Measurements from ENCODE around the gene MAP3K10. TPM values are rescaled to one million over a fixed set of nuclear protein-coding genes. Genes with fewer than 3 reads are reported as not detected.

The MAP3K10 gene
- total RNA-seq, 2 donors from 2014 or later, result 12.3 to 13.6 TPM

GRCh38 chr19:40221858-40222619 is 30.8 kb downstream of the MAP3K10 start:
- Histone ChIP-seq H3K27me3 (peaks cover 16 to 24% of the 10 kb centered on the region in 2 donors), H3K4me3 (no peak overlapping the region), H3K36me3 (no peaks in the 10 kb centered on the region), H3K9me3 (no peaks in the 10 kb centered on the region), H3K27ac (no peak overlapping the region), H3K4me1 (peaks cover 0 to 35% of the 10 kb centered on the region in 2 donors)
- TF ChIP-seq CTCF (IDR thresholded peaks at IDR 0.05), result peak; percentile 93 to 96
- DNase-seq (ENCODE audit: low spot score), result peak; percentile 93

GRCh38 chr19:40223135-40223822 is 32.1 kb downstream of the MAP3K10 start:
- Histone ChIP-seq H3K36me3 (no peaks in the 10 kb centered on the region), H3K4me3 (no peak overlapping the region), H3K27me3 (peaks cover 7 to 12% of the 10 kb centered on the region in 2 donors), H3K9me3 (no peaks in the 10 kb centered on the region), H3K4me1 (peaks cover 0 to 25% of the 10 kb centered on the region in 2 donors), H3K27ac (no peak overlapping the region)
- DNase-seq (ENCODE audit: low spot score), result no peak
- TF ChIP-seq CTCF (IDR thresholded peaks at IDR 0.05), result no peak

DNA sequence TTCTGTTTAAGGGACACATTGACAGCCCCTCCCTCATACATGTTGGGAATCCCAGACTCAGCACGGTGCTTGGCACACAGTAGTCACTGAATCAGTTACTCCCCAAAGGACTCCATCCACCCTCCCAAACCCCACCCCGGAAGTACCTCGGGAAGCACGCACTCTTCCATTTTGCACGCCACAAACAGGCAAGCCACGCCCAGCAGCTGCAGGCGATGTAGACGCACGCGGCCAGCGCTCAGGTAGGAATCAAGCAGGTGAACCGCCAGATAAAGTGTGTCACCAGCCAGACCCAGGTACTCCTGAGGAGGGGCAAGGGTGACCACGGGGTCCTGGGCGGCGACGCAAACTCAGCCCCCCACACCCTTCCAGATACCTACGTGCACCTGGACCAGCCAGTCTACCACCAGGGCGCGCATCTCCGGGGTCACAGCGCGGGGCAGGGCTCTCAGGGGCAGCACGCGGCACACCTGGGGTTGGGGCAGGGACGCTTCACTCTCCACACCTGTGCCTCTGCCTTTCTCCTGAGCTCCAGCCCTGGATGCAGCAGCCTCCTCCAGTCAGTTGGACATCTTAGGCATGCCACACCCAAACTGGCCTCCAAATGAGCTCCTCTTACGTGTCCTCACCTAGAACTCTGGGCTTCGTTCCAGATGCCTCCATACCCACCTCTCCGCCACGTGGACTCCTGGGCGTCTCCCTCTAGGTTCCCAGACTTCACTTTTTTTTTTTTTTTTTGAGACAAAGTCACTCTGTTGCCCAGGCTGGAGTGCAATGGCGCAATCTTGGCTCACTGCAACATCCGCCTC is 33.3 kb downstream of the MAP3K10 start:
- H3K36me3 ChIP-seq, result no peaks in the 10 kb centered on the region
- TF ChIP-seq CTCF (IDR thresholded peaks at IDR 0.05), result no peak
- no peaks in the 10 kb centered on the region for H3K9me3 ChIP-seq
- peaks cover 4 to 7% of the 10 kb centered on the region in 2 donors for H3K27me3 ChIP-seq
- H3K27ac ChIP-seq, result no peak overlapping the region
- H3K4me3 ChIP-seq, result no peak overlapping the region
- no peak for DNase-seq (ENCODE audit: low spot score)
- H3K4me1 ChIP-seq, result peaks cover 0 to 21% of the 10 kb centered on the region in 2 donors

- DNase-seq (ENCODE audit: low spot score), result no peak
- Histone ChIP-seq H3K27ac (no peak overlapping the region), H3K9me3 (no peaks in the 10 kb centered on the region), H3K4me1 (peaks cover 0 to 19% of the 10 kb centered on the region in 2 donors), H3K27me3 (peaks cover 4 to 7% of the 10 kb centered on the region in 2 donors), H3K36me3 (no peaks in the 10 kb centered on the region), H3K4me3 (peak overlapping the region; percentile 14 to 34)
- no peak for TF ChIP-seq CTCF (IDR thresholded peaks at IDR 0.05)
Observed at GRCh38 chr19:40225440-40226305, 34.4 kb downstream of the MAP3K10 start.

DNA sequence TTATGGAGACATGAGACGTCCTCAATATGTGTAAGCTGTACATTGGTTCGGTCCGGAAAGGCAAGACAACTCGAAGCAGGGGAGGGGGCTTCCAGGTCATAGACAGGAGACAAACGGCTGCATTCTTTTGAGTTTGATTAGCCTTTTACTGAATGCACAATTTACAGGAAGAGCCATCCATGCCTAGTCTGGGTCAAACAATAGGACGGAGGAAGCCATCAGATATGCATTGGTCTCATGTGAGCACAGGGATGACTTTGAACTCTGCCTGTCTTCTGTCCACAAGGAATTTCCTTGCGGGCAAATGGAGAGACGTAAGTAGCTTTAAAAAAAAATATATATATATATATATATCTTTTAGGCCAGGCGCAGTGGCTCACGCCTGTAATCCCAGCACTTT is 37.1 kb downstream of the MAP3K10 start:
- Histone ChIP-seq H3K36me3 (no peaks in the 10 kb centered on the region), H3K27me3 (peaks cover under 1 to 4% of the 10 kb centered on the region in 2 donors), H3K4me3 (no peak overlapping the region), H3K27ac (no peak overlapping the region), H3K9me3 (no peaks in the 10 kb centered on the region), H3K4me1 (peaks cover 0 to 32% of the 10 kb centered on the region in 2 donors)
- DNase-seq (ENCODE audit: low spot score), result no peak
- no peak for TF ChIP-seq CTCF (IDR thresholded peaks at IDR 0.05)

Measured in right atrium auricular region (tissue), 2 donors.